Neural cell (in vitro differentiated cells): ENCODE data around the gene TFB1M. TPM values are rescaled to one million over a fixed set of nuclear protein-coding genes. Genes with fewer than 3 reads are reported as not detected.
A peak's percentile ranks its signal among the peaks of the same experiment; 100 is the strongest.

Experiments
- H2AFZ ChIP-seq: fragments of 200-600, 300-800 bp; sonication (generic), shearing (Covaris generic); 2 replicates; pipeline ENCODE4 v1.6.0; 2014; ENCODE audit warnings: low read depth, mild to moderate bottlenecking, antibody characterized with exemption, low read length, moderate library complexity
- H3F3A ChIP-seq: fragments of 200-600 bp; shearing (Covaris generic); 2 replicates; pipeline ENCODE4 v1.6.1; 2016; ENCODE audit warnings: mild to moderate bottlenecking, moderate library complexity, mixed read lengths, antibody characterized with exemption, low read length; ENCODE audit not compliant: insufficient read depth, poor library complexity, severe bottlenecking
- H3K27ac ChIP-seq: fragments of 200-600, 300-800 bp; sonication (generic), shearing (Covaris generic); 2 replicates; pipeline ENCODE4 v1.5.1; 2014; ENCODE audit warnings: mild to moderate bottlenecking, low read length, moderate library complexity
- H3K27me3 ChIP-seq: fragments of 300-800, 200-600 bp; sonication (generic), shearing (Covaris generic); 2 replicates; pipeline ENCODE4 v1.6.0; 2014; ENCODE audit warnings: mild to moderate bottlenecking, low read depth, low read length, moderate library complexity; ENCODE audit not compliant: insufficient read depth
- H3K36me3 ChIP-seq: fragments of 300-800, 200-600 bp; sonication (generic), shearing (Covaris generic); 2 replicates; pipeline ENCODE4 v1.5.1; 2014; ENCODE audit warnings: mild to moderate bottlenecking, antibody characterized with exemption, low read length, moderate library complexity; ENCODE audit not compliant: insufficient read depth
- H3K4me2 ChIP-seq: fragments of 300-800, 200-600 bp; sonication (generic), shearing (Covaris generic); 2 replicates; pipeline ENCODE4 v1.6.0; 2014; ENCODE audit warnings: mild to moderate bottlenecking, low read length
- H3K4me3 ChIP-seq: fragments of 300-800, 200-600 bp; sonication (generic), shearing (Covaris generic); 2 replicates; pipeline ENCODE4 v1.5.1; 2014; ENCODE audit warnings: mild to moderate bottlenecking, low read length, moderate library complexity
- H3K79me2 ChIP-seq: fragments of 200-600 bp; shearing (Covaris generic); replicated peaks from 2 replicates; pipeline ENCODE4 v1.6.0; 2014; ENCODE audit warnings: mild to moderate bottlenecking, low read length, moderate library complexity; ENCODE audit not compliant: insufficient read depth
- H3K9ac ChIP-seq: fragments of 300-800, 200-600 bp; sonication (generic), shearing (Covaris generic); 2 replicates; pipeline ENCODE4 v1.6.1; 2016; ENCODE audit warnings: mild to moderate bottlenecking, low read length, mixed read lengths
- H3K9me2 ChIP-seq: fragments of 200-600 bp; shearing (Covaris generic); 2 replicates; pipeline ENCODE4 v1.6.1; 2016; ENCODE audit warnings: mild to moderate bottlenecking, low read length, mixed read lengths; ENCODE audit not compliant: insufficient read depth
- H3K9me3 ChIP-seq: fragments of 200-600, 300-800 bp; sonication (generic), shearing (Covaris generic); 2 replicates; pipeline ENCODE4 v1.6.1; 2016; ENCODE audit warnings: mild to moderate bottlenecking, mixed run types, low read length, moderate library complexity, mixed read lengths
- H4K20me1 ChIP-seq: fragments of 200-600 bp; shearing (Covaris generic); 2 replicates; pipeline ENCODE4 v1.6.1; 2016; ENCODE audit warnings: mild to moderate bottlenecking, mixed run types; ENCODE audit not compliant: insufficient read depth
- EP300 ChIP-seq: fragments of 450-650 bp; conservative IDR thresholded peaks from 2 replicates; pipeline ENCODE4 v1.6.1; 2014; ENCODE audit warnings: antibody characterized with exemption, mild to moderate bottlenecking, moderate library complexity; ENCODE audit not compliant: poor library complexity, severe bottlenecking
- EZH2 ChIP-seq: fragments of 200-600, 300-800 bp; shearing (Covaris generic), sonication (generic); IDR thresholded peaks from 2 replicates; pipeline ENCODE4 v1.6.1; 2014; ENCODE audit warnings: antibody characterized with exemption, low read length, borderline replicate concordance, mild to moderate bottlenecking; ENCODE audit not compliant: insufficient read depth, poor library complexity, severe bottlenecking
- MXI1 ChIP-seq: fragments of 450-650 bp; conservative IDR thresholded peaks from 2 replicates; pipeline ENCODE4 v1.6.1; 2014; ENCODE audit warnings: antibody characterized with exemption, mild to moderate bottlenecking; ENCODE audit not compliant: poor library complexity, severe bottlenecking
- RAD21 ChIP-seq: fragments of 450-650 bp; conservative IDR thresholded peaks from 2 replicates; pipeline ENCODE4 v1.6.1; 2014; ENCODE audit warnings: antibody characterized with exemption, mild to moderate bottlenecking, moderate library complexity
- SMC3 ChIP-seq: fragments of 450-650 bp; conservative IDR thresholded peaks from 2 replicates; pipeline ENCODE4 v1.6.1; 2014; ENCODE audit warnings: antibody characterized with exemption, mild to moderate bottlenecking, moderate library complexity; ENCODE audit not compliant: poor library complexity
- TAF1 ChIP-seq: IDR thresholded peaks from 2 replicates; pipeline ENCODE4 v1.6.1; 2012; ENCODE audit warnings: low read depth
- polyA plus RNA-seq: library from polyadenylated mRNA; depleted of rRNA; stranded (reverse); fragments of >200 nt; gene quantifications from 2 replicates; pipeline ENCODE4 v1.2.3, GENCODE V29; 2014
- TF ChIP-seq, protein P1 (sequence below): fragments of 450-650 bp; IDR thresholded peaks from 2 replicates; pipeline ENCODE4 v1.5.1; 2014; ENCODE audit warnings: antibody characterized with exemption, mild to moderate bottlenecking, moderate library complexity; ENCODE audit not compliant: poor library complexity, severe bottlenecking
- TF ChIP-seq, protein P2 (sequence below): IDR thresholded peaks from 2 replicates; pipeline ENCODE4 v1.6.1; 2012; ENCODE audit warnings: borderline replicate concordance

The TFB1M gene
- polyA plus RNA-seq, 1 donor from 2014 or later: 15.5 TPM

- Histone ChIP-seq H3K4me3 (no peak overlapping the region), H4K20me1 (no peaks in the 10 kb centered on the region), H3F3A (no peaks in the 10 kb centered on the region), H2AFZ (no peak overlapping the region), H3K79me2 (no peaks in the 10 kb centered on the region), H3K4me2 (no peak overlapping the region), H3K27me3 (no peaks in the 10 kb centered on the region), H3K36me3 (no peaks in the 10 kb centered on the region), H3K27ac (no peak overlapping the region), H3K9ac (no peak overlapping the region), H3K9me3 (no peaks in the 10 kb centered on the region), H3K9me2 (no peaks in the 10 kb centered on the region)
- TF ChIP-seq, protein P1, sequence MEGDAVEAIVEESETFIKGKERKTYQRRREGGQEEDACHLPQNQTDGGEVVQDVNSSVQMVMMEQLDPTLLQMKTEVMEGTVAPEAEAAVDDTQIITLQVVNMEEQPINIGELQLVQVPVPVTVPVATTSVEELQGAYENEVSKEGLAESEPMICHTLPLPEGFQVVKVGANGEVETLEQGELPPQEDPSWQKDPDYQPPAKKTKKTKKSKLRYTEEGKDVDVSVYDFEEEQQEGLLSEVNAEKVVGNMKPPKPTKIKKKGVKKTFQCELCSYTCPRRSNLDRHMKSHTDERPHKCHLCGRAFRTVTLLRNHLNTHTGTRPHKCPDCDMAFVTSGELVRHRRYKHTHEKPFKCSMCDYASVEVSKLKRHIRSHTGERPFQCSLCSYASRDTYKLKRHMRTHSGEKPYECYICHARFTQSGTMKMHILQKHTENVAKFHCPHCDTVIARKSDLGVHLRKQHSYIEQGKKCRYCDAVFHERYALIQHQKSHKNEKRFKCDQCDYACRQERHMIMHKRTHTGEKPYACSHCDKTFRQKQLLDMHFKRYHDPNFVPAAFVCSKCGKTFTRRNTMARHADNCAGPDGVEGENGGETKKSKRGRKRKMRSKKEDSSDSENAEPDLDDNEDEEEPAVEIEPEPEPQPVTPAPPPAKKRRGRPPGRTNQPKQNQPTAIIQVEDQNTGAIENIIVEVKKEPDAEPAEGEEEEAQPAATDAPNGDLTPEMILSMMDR: peak; percentile 90
- TF ChIP-seq SMC3 (peak; percentile 95), EP300 (no peak), RAD21 (peak; percentile 95)
Observed at GRCh38 chr6:155327326-155328073, 13.2 kb upstream of the TFB1M start.

DNA sequence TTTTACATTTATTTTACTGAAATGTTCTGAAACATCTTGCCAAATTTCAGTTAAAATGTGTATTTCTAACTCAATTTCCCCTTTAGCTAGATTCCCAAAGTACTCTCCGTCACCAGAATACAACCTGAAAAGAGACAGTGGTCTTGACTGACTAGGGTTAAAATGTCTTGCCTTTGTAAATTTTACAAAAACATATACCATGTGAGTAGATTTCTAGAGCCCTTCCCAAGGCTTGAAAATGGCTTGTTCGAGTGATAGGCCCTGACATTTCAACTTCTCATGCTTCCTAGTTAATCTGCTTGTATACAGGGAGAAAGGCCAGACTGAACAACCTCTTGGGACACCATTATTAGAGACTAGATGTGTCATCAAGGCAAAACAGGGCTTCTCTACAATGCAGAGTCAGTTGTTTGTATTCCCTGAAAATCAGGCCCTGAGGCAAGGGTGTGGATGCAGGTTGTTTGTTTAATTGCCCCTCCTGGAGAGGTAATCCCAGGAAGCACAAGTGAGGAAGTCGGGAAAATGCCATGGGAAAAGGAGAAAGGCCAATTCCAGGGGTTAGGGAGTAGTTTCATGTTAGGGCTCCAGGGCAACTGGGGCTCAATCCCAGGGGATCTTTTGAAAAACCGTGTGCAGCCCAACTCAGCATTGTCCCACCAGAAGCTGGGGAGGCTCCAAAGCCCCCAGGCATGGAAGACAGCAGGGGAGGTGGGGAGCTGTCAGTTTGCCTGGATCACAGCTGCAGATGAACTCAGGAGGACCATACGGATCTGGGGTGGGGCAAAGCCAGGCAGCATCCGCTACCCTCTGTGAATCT lies 11.6 kb upstream of the TFB1M start:
- Histone ChIP-seq H3K79me2 (no peaks in the 10 kb centered on the region), H2AFZ (no peak overlapping the region), H3K27ac (no peak overlapping the region), H4K20me1 (no peaks in the 10 kb centered on the region), H3K9me3 (no peaks in the 10 kb centered on the region), H3K4me3 (no peak overlapping the region), H3K9me2 (no peaks in the 10 kb centered on the region), H3K27me3 (no peaks in the 10 kb centered on the region), H3K36me3 (no peaks in the 10 kb centered on the region), H3K9ac (no peak overlapping the region), H3F3A (no peaks in the 10 kb centered on the region), H3K4me2 (no peak overlapping the region)
- TF ChIP-seq, protein P2, sequence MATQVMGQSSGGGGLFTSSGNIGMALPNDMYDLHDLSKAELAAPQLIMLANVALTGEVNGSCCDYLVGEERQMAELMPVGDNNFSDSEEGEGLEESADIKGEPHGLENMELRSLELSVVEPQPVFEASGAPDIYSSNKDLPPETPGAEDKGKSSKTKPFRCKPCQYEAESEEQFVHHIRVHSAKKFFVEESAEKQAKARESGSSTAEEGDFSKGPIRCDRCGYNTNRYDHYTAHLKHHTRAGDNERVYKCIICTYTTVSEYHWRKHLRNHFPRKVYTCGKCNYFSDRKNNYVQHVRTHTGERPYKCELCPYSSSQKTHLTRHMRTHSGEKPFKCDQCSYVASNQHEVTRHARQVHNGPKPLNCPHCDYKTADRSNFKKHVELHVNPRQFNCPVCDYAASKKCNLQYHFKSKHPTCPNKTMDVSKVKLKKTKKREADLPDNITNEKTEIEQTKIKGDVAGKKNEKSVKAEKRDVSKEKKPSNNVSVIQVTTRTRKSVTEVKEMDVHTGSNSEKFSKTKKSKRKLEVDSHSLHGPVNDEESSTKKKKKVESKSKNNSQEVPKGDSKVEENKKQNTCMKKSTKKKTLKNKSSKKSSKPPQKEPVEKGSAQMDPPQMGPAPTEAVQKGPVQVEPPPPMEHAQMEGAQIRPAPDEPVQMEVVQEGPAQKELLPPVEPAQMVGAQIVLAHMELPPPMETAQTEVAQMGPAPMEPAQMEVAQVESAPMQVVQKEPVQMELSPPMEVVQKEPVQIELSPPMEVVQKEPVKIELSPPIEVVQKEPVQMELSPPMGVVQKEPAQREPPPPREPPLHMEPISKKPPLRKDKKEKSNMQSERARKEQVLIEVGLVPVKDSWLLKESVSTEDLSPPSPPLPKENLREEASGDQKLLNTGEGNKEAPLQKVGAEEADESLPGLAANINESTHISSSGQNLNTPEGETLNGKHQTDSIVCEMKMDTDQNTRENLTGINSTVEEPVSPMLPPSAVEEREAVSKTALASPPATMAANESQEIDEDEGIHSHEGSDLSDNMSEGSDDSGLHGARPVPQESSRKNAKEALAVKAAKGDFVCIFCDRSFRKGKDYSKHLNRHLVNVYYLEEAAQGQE: no peak
- TF ChIP-seq MXI1 (no peak), EZH2 (no peak), EP300 (no peak), RAD21 (no peak), TAF1 (no peak)
